Measurements from ENCODE around the gene PKHD1.
"Not testable (repeated sequence)": the region's sequence is repeated elsewhere in the genome, so short reads cannot be mapped to it uniquely, and the experiment has no call there.

PKHD1 gene

DNA sequence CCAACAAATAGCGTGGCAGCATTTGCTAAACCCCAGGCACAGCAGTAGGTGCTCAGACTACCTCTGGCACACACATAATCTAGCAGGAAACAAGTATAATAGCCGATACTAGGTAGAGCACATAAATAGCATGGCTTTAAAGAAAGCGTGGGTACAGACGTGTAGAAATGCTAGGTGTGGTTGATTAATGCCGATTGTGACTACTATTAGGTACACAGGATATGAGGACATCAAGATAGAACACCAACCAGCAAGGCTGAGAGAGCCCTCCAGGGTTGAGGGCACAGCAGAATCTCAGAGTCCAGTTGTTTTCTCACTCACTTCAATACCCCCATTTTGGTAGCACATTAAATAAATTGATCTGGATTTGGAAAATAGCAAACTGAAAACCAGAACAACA lies 100.5 kb downstream of the PKHD1 start:
- no peak for DNase-seq

DNA sequence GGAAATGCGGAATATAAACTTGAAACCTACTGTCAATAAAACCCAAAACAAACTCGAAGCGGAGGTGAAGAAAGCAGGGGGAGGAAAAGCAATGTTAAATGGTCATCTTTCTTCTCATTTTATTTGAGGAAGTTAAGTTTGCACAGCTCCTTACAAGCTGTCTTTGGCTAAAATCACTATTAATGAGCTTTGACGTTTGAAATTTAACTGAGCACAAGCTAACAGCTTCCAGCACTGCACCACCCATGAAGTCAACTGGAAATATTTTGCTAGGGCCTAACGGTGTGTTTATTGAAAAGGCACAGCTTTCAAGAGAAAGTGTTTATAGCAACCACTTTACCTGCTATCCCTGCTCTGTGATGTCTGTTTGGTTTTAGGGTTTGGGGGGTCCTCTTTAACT lies 103.8 kb downstream of the PKHD1 start:
- DNase-seq, result no peak

DNA sequence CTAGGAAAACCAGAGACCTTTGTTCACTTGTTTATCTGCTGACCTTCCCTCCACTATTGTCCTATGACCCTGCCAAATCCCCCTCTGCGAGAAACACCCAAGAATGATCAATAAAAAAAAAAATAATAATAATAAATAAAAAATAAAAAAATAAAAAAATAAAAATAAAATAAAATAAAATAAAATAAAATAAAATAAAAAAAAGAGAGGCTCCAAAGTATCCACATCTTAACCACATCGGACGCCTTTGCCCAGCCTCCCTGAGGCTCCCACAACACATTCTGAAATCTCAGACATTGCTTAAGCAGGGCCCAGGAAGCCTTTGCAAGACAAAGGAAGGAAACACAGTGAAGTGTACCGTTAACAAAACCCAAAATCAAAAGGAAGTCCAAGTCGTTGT lies 104.7 kb downstream of the PKHD1 start:
- not testable (repeated sequence) for DNase-seq

DNA sequence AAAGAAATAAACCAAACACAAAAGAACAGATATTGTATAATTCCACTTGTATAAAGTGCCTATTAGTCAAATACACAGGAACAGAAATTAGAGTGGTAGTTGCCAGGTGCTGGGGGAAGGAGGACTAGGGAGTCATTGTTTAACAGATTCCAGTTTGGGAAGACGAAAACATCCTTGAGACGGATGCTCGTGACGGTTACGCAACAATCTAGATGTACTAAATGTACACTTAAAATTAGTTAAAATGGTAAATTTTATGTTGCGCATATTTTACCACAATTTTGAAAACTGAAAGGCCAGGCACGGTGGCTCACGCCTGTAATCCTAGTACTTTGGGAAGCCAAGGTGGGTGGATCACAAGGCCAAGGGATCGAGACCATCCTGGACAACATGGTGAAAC lies 111.0 kb downstream of the PKHD1 start:
- DNase-seq, result no peak

DNA sequence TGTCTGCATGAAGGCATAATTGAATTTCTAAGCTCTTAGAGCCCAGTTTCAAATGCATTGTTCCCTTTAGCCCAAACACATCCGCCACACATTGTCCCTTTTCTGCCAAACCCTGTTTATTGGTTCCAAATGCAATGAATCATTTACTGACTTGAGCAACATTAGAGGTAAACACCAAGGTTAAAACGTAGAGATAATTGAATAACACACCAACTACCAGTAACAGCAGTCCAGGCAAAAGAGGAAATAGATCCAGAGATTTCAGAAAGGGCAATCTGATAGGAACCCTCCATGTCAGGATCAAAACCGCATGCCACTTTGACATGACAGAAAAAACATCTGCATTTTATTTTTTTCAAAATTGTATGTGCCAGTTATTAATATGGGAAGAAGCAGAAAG lies 114.8 kb downstream of the PKHD1 start:
- no peak for DNase-seq

DNA sequence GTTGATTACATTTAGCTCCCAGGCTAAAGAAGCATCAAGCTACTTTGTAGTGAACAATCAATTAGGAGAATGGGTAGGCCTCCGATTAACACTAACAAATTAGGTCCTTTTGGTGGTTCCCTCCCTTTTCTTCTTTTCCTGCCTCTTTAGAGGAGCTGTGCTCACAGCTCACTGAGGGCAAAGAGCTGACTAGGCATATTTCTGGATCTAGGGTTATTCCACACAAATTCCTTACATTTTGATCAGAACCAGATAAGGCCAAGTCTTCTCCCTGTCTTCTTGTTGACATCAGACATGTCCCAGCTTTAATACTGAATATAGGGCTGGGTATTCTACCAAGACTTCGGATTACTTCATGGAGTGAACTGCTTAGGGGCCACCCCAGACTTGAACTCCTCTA lies 119.1 kb downstream of the PKHD1 start:
- no peak for DNase-seq

DNA sequence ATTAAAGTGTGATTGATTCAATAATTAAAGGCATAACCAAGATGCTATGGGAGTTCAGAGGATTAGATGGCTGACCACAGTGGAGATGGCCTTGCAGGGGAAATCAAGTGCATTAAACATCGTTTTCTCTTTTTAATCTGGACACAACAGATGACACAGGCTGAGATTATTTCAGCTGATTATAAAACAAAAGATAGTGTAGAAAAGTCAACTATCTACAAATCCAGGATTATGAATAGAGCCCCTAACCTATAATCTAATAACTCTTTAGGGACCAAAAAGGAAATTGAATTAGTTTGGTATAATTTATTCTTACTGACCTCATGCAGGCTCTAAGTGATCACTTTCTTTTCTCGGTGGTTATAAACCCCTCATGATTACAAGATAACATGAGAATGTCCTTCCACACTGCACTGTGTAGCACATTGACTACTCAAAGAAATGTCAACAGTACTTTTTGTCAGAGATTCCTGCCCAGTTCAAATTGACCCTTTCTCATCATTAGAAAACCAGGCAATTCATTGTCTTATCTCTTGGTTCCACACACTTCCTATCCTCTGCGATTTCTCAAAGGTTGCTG lies 122.1 kb downstream of the PKHD1 start:
- DNase-seq, result no peak

DNA sequence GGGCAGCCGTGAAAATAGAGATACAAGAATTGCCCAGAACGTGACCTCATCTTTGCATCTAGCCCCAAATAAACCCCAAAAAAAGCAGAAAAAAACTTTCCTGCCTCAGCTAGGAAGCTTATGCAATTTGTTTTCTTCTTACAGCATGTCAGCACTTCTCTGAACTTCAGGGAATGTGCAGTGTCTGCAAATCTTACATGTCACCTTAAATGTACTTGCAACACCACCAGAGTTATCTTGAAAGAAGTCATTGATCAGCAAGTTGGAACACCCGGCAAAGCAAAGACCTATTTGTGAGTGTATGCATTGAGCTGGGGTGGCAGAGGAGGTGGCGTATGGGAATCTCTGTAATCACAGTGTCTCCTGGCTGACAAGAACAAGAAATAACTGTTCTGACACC lies 123.4 kb downstream of the PKHD1 start:
- no peak for DNase-seq

DNA sequence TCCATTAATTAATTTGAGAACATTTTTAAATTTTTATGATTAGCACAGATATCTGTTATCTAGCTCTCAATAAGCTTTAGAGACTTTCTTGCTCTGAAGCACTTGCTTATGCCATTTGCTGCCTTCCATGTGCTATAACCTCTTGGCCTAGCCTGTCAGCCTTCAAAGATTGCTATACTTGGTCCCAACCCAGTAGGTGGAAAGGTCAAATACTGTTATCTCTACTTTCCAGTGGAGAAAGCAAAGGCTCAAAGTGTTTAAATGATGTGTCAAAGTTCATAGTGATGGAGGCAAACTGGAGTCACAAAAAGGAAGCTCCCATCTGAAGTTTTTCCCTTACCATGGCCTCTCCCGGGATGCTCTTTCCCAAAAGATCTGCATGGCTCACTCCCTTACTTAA lies 125.1 kb downstream of the PKHD1 start:
- no peak for DNase-seq

DNA sequence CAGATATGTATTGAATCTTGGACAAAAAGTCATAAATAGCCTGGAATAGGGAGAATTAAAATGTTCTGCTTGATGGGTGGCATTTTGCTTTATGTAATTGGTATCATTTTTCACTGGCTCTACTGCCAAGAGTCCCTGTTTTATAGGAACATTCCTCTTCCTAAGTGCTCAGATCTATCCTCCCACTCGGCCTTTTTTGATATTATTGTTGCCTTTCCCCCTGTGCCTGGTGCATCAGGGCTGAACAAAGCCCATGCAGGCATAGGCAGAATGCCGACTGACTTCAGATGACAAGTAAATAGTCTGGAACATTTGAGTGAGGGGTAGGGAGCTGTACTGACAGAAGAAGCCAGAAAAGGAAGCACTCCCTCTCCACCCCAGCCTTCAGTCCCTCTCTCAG lies 127.0 kb downstream of the PKHD1 start:
- no peak for DNase-seq

DNA sequence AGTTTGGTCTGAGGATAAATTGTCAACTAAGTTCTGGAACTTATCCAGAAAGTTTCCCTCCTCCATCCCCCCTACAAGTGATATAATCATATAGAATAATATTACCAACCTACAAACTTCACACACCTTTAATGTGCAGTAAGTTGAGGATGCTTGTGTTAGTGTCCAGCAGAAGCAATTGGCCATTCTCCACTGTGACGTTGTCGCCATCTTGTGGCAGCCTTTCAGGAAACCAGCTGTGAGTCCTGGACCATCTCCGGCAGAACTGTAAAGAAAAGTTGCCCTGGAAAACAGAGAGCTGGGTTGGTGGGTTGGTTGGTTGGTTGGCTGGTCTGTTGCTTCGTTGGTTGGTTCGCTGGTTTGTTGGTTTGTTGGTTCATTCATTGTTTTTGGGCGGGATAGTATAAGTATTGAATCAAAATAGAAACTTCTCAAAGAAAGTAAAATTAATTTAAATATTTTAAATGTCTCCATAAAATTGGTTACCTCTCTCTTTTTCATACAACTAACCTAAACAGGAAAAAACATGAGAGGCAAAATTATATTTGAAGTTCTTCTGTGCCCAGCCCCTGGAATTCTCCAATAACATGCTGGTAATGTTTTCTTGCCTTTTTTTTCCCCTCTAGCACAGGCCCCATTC lies 127.5 kb downstream of the PKHD1 start:
- DNase-seq, result peak; percentile 56

DNA sequence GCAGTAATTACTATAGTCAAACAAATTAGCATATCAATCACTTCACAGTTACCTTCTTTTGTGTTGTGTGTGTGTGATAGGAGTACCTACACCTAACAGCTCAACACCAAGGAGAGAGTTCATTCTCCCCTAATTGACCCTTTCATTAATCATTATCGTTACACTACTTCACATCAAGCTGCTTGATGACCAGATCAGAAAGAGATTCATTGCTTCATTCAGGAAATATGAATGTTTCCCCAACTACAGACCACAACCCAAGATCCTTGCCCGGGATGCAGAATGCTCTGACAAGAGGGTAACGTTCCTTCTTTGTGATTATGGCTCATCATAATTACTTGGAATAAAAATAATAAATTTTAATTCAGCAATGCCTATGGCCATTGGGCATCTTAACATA lies 132.7 kb downstream of the PKHD1 start:
- DNase-seq, result no peak

DNA sequence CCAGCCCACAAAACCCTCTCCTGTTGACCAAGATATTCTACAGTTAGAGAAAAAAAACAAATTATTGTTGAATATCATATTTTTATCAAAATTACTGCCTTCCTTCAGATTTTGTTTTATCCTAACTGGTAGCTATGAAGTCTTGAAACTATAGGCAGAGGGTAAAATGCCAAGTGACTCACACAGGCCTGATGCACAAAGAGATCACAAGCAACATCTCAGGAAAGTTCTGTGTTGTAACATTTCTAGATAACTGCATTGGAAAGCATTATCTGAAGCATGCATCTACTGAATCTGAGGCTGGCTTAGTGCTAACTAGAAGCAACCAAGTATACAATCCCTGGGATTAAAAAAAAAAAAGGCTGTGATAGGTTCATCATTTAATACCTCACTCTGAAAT lies 134.2 kb downstream of the PKHD1 start:
- DNase-seq, result no peak

DNA sequence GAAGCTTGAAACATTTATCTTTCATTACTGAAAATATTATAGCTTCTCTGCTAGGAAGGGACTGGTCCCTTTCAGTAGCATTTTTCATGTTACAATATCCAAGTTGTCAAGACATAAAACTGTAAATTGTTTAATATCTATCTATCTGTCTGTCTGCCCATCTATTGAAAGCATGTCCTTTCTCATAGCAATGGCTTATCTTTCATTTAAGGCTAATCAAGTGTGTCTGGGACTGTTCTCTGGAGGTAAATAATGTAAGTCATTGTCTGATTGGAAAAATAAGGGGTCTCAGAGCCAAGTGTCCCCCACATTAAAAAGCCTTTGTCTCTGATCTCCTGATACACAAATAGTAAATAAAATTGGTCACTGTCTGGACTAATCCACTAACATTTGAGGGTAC lies 135.5 kb downstream of the PKHD1 start:
- no peak for DNase-seq

DNA sequence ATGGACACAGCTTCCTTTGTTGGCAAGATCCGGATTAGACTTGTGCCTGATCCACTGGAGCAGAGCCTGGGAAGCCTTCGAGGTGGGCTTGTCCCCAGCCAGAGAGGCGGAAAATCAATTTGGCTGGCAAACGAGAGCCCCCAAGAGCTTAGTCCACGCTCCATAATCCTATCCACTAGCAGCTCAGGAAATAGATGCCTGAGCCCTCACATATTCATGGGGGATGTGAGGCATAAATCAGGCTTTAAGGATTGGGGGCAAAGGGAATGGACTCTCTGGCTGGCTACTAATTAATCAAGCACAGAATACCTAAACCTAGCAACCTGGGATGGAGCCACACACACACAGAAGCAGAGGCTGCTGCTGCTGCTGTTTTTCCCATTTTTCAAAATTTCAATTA lies 137.9 kb downstream of the PKHD1 start:
- no peak for DNase-seq

DNA sequence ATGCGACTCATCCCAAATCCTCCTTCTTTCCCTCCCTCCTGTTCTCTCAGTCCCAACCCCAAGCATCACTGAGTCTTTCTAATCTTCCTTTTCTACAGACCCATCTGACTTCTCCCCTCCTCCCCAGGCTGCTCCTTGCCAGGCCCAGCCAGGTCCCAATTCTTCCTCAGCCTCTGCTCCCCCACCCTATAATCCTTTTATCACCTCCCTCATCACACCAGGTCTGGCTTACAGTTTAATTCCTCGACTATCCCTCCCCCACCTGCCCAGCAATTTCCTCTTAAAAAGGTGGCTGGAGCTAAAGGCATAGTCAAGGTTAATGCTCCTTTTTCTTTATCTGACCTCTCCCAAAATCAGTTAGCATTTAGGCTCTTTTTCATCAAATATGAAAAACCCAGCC lies 147.7 kb downstream of the PKHD1 start:
- not testable (repeated sequence) for DNase-seq

DNA sequence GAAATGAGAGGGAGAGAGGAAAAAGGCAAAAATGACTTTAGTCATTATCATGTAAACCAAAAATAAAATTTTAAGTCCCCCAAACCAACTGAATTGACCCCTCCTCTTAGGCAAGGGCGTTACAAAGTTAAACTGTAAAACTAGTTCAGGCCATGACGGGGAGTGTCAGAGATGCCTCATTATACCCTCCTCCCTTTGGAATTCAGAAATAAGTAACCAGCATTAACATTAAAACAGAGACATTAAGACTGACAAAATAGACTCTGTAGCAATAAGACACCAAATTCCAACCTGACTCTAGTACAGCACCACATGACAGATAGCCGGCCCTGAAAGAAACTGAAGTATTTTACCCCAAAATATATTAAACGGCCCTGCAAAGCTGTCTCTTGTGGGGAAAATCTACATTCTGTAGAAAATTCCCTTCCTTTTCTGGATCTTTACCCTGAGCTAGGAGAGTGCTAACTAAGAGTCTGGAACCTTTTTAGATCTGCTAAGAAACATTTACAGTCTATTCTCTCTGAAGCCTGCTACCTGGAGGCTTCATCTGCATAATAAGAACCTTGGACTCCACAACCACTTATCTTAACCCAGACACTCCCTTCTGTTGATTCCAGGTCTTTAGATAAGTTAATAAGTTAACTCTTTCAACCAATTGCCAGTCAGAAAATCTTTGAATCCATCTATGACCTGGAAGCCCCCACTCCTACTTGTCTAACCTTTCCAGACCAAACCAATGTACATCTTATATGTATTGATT lies 150.7 kb downstream of the PKHD1 start:
- DNase-seq, result no peak

DNA sequence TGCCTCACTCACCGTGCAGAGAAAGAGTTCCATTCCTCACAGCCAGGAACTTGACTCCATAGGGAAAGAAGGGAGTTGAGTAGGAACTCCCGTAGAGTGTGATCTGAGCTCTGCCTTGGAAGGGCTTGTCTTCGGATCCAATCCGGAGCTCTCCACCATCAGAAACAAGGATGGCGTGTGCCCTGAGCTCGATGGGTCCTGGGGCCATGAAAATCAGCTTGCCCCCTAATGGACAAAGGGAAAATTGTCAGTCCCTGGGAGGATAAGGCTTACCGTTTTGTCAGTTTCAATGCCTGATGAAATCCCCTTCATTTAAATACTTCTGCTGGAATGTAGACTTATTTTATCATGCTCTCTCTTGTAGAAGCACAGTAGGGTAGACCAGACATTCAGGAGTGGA lies 153.3 kb downstream of the PKHD1 start:
- DNase-seq, result no peak

DNA sequence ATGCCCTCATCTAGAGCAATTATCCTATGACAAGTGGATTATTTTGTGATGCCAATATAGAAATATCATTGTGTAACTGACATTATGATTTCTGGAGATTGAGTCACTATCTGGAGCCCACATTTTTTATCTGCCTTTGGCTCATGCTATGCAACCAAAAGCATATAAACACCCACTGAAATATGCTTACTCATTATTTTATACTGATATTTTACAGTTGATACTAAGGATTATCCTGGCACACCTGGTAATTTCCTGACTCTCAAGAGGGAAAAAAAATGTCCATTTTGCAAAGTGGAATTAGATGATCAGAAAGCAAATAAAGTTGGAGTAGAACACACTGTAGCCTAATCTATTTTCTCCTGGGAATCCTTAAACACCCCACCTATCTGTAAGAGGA lies 154.5 kb downstream of the PKHD1 start:
- DNase-seq, result no peak

DNA sequence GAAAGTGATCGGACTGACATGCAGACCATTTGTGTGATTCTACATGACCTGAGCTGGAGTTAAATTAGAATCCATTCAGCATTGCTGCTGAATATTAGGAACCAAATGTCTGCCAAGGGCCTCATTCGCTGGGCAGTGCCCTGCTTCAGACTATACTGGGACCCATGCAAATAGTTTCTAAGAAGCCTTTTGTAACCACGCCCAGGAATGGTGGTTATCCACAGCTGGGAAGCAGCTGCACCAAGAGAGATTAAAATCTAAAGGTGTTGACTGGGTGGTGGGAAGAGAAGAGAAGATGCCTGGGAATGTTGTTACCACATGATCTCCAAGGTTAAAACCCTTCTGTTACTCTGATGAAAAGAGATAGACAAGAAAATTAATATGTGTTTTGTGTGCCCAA lies 156.8 kb downstream of the PKHD1 start:
- DNase-seq, result no peak

DNA sequence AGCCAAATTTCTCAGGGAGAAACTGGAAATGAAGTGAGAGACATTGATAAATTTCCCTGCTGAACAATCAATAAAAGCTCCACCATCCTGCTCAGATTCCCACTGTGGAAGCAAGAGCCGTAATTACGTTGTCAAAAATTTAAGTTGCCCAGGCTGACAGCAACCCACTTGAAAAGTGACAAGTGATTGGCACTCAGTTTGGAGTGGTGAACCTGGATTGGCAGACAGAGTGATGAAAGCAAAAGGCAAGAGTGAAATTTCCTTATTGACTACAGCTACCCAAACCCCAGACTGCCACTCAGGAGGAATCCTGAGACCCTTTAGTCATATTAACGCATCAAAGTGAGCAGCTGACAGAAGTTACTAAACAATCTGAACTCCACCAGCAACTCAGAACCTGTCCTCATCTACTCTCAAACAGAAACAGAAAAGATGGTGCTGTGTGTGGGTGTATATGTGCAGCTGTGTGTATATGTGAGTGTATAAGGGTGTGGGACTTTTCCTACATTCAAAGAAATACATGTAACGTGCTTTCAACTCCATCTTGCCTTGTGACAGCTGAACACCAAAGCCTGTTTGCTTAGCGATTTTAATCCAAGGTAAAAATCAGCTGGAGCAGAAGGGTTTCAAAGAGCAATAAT lies 157.4 kb downstream of the PKHD1 start:
- DNase-seq, result no peak

DNA sequence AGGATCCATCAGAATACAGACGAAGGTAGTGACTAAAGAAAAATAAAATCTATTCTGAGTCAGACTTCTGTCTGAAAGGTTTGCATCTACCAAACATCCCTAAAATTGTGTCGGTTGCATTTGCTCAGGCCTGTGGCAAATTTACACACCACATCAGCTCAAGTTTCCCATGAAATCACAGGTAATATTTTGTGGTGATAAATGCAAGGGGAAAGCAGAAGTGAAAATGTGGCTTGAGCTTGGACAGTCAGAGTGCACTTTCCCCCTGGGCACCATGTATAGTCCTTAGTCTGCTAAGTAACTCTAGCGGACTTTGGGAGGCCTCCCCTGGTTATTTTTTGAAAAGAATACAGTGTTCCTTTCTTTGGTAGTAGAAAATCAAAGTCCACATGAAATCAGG lies 159.1 kb downstream of the PKHD1 start:
- no peak for DNase-seq

DNA sequence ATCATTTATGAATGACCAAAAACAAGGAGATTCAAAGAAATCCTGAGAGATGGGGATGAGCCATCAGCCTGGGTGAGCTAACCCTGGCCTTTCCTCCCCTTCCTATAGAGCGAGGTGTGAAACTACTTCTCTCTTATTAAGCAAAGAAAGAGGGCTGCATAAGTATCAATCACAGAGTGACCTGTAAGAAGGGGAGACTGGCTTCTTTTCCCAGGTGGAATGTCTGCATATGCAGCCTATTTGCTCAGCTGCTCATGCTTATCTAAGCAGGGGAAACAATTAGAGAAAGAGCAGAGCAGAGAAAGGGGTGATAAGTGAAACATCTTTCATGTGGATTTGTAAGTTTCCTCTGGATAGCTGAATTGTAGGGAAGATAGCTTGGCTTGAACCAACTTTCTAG lies 160.0 kb downstream of the PKHD1 start:
- DNase-seq, result no peak

DNA sequence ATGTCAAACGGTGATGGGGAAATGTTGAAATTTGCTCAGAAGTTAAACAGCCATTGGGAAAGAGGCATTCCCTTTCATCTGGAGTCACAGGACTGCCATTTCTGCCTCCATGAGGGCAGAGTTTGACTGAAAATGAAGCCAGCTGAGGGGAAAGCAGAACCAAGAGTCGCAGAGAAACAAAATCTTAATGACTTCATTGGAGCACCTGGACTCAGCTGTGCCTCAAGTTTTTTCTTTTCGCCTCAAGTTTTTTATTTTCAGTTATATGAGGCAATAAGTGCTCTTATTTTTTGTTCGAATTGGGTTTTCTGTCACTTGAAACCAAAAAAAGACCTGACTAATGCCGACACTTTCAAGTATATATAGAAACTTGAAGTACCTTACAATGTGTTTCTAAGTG lies 161.3 kb downstream of the PKHD1 start:
- no peak for DNase-seq
